ENCODE measurements around the gene IGLL5.
A peak's percentile ranks its signal among the peaks of the same experiment; 100 is the strongest.

IGLL5 gene

DNA sequence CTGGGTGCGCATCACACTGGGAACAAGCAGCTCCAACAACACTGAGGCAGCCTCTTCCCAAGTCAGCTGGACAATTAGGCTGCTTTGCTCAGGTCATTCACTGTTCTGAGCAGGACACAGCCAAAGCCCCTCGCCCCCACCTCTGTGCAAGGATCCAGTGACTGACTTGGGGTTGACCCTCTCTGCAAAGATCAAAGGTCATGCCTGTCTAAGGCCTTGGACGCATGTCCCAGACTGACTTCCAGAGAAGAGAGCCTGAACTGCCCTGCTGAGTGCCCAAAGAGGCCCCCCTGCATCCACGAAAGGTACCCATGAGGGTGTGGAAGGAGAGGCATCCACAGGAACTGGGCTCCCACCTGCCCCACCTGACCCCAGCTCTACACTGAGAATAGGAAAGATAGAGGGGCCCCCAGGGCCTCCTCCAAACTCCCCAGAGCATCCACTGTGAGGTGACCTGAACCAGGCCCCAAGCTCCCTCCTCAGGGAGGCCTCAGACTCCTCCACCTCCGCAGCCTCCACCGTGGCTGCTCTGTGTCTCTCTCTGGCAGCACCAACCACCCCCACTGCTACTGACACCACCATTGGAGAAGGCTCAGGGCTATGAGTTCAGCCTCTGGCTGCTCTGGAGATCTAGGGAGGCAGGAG, 53.5 kb downstream of the IGLL5 start:
- no peak for DNase-seq

DNA sequence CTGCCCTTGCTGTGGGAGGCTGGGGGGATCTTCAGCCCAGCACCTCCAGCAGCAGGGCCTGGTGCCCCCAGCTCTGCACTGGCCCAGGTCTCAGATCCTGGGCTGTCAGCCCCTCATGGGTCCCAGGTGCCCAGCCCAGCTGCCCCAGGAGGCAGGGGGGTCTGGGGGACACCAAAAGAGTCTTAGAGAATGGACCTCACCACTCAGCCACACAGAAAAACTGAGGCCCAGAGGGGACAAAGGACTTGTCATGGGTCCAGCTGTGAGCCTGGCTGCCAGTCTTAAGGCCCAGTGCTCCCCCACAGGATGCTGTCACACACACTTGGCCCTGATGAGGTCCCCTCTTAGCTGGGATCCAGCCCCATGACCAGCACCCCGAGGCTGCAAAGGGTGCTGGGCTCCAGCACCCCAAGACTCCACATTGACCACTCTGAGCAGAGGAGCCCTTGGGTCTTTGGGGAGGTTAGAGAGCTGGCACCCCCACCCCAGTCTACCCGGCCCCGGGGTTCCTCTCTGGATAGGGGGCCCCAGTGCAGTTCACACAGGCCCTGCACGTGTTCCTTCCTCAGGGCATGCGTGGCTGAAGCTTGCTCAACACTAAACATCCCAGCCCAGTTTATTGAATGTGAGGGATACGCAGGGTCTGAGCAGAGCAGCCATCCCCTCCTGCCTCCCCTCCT, 54.4 kb downstream of the IGLL5 start:
- DNase-seq, result no peak

DNA sequence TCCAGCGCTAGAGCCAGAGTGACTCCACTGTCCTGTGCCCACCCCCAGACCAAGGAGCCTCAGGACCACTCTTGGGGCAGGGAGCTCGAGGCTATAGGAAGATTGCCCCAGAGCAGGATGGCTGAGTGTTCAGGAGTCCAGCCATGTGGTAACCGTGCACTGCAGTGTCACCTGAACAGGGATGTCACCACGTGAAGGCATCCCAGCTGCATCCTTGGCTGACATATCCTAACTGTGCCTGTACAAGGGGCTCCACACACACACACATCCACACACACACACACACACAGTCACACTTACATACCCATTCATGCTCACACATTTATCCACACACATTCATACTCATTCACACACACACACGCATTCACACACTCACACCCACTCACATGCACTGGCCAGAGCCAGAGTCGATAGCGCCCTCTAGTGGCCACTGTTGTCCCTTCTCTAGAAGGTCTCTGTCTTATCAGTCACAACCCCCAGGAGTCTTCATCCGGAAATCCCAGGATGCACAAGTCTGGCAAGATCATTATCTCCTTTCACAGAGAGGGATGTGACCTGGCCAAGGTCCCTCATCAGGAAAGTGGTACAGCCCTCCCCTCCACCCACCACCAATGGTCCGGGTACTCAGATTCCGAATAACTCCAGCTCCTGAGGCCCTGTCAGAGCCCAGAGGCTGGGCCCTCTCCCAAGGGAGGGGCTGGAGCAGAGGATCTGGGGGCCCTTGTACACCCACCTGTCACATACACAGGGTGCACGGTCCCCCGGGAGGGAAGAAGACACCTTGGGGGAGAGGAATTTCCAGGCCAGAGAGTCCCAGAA, 55.1 kb downstream of the IGLL5 start:
- DNase-seq, result peak; percentile 25

DNA sequence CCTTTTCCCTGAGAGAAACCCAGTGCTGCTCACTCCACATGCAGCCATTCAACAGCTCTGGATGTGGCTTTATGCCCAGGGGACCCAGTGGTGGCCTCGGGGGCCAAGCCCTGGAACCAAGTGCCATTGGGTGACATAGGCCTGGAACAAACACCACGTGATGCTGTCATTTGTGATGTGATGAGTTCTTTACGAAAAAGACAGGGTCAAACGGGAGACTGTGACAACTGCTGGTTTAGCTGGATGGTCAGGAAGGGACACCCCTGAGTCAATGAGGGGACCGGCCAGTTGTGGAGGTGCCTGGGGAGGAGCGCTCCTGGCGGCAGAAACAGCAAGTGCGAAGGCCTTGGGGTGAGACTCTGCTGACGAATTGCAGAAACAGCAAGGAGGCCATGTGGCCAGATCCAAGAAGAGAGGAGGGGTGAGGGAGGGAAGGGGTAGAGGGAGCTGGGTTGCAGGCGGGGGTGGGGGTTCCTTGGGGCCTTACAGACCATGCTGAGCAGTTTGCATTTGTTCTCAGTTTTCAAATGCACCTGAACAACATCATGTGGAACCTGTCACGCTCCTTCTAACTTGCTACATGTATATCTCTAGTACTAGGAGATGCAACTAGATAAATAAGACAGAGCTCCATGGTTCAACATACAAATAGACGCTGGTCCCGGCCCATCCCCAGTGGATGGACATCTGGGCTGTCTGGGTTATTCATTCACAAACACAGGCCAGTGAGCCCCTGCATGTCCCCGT, 56.1 kb downstream of the IGLL5 start:
- no peak for DNase-seq

DNA sequence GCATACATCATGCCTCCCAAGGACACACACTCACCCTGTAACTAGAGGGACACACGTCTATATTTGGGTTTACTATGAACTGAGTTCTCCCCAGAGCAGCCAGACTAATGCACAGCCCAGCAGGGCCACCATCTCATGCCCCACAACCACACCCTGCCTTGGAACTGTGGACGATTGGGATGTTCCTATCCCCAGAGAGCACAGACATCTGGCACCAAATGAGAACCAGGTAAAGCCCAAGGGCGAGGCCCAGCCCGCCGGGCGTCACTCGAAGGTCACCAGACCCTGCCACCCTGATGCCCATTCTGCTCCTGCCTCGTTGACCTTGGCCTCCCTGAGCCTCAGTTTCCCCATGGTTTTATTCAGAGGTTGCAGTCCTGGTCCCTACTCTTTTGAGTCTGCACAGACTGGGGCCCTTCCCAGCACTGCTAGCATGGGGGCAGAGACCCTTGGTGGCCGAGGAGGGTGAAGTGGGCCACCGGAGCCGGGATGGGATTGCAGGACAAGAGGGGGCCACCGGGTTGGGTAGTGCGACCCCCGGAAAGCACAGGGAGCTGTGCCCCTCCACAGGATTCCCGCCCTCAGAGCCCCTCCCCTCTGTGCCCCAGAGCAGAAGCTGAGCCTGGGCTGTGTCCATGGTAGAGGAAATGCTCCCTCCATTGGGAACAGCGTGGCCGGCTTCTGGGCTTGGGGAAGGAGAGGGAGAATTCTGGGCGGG, 56.8 kb downstream of the IGLL5 start:
- DNase-seq, result no peak

DNA sequence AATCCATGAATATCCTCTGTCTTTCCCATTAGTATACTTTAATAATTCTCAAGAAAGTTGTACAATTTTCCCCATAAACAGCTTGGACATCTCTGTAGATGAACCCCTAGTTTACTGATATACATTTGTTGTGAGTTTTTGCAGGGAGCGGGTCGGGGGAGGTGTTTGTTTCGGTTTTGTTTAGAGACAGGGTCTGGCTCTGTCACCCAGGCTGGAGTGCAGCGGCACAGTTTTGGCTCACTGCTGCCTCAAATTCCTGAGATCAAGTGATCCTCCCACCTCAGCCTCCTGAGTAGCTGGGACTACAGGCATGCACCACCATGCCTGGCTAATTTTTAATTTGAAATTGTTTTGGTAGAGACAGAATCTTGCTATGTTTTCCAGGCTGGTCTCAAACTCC, 57.6 kb downstream of the IGLL5 start:
- no peak for DNase-seq

Data from NCI-H748 treated with DMSO at 0.1 percent for 48 hours (cell line).